Activated CD4-positive, alpha-beta T cell treated with anti-CD3 and anti-CD28 coated beads, Interleukin-2, Interleukin-4, amounts not matched to agents 100 ng/mL and 50 ng/mL, durations not matched to agents 16 hours and 8 hours (primary cell): ENCODE measurements around the gene LHB.

Source experiments
- DNase-seq: peaks from one replicate; pipeline ENCODE4 v3.0.0-alpha.2; 2020; ENCODE audit warnings: low spot score

The LHB gene

DNA sequence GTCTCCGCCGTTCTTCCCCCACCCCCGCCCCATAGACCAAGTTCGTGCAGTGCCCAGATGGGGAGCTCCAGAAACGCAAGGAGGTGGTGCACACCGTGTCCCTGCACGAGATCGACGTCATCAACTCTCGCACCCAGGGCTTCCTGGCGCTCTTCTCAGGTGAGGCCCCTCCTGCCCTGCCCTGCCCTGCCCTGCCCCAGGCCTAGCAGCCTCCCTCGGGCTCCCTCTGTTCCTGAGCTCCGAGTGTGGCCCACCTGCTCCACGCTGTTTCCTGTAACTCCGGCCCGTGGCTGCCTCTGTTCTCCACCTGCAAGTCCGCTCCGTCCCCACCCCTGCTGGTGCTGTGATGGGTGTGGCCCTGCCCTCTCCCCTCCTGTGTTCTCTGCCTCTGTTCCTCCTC, 6.4 kb downstream of the LHB start:
- no peak for DNase-seq

- DNase-seq, result no peak
Measured at GRCh38 chr19:49009828-49010227, 7.1 kb downstream of the LHB start.

- DNase-seq, result no peak
Measured at GRCh38 chr19:49006905-49007304, 10.0 kb downstream of the LHB start.

GRCh38 chr19:49004964-49005614, 11.8 kb downstream of the LHB start:
- DNase-seq, result no peak

DNA sequence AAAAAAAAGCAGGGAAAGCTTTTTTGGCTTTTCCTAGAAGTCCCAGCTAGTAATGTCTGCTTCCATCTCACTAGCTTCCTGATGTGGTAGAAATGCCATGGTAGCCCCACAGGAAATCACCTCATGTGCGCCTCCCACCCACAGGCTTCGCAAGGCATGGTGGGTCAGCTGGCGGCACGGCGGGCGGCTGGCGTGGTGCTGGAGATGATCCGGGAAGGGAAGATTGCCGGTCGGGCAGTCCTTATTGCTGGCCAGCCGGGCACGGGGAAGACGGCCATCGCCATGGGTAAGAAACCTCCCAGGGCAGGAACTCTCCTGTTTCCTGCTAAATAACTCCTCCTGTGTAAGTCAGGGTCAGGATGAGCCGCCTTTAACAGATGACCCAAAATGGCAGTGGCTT, 12.8 kb downstream of the LHB start:
- no peak for DNase-seq

GRCh38 chr19:48999481-49000325, 17.2 kb downstream of the LHB start:
- DNase-seq, result peak; percentile 73

DNA sequence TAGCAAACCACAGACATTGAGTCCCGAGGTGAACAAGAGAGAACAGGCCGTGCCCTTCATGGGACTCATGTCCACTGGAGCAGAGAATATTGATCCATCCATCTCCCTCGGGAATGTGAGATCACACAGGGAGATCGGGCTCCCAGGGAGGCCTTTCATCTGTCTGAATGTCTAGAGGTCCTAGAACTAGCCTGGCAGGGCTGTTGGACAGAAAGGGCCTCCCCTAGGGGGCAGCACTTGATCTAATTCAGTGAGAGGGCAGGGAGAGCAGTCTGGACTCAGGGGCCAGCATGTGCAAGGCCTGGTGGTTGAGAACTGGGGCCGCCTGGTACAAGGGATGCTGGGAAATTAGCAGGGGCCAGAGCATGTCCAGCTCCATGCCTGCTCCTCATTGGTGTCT, 18.9 kb downstream of the LHB start:
- DNase-seq, result peak; percentile 60

GRCh38 chr19:48994035-48994386, 22.9 kb downstream of the LHB start:
- no peak for DNase-seq

DNA sequence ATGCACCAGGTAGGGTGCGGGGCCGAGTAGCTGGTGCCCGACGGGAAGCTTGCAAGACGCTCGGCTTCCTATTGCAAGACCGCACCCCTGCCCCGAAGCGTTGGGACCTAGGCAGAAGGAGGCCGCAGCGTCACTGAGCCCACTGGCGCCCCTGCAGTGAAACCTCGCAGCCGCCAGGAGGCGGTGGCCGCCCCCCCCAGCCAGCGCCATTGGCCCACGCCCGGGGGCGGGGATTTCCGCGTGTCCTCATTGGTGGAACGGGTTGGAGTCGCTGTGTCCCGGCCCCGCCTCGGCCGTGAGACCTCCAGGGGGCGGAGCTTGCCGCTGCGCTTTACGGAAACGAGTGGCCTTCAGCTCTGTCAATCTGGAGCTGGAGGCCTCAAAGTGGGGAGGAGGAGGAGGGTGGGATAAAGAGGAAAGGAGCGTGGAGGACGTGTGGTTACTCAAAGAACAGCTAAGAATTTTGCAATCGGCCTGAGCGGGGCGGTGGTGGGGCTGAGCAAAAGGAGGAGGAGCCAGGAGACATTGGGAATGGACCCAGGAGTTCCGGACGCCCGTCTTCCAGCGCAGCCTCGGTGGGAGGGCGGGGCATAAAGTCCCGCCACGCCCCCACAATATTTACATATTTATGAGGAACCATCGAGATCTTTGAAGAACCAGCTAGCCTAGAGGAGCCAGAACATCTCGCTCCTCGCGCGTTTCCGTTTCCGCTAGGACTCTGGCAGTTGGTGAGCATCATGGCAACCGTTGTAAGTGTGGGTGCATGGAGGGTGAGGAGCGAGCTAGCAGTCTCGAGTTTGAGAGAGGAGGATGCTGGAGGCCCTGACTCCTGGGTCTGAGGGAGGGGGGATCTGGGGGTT, 23.5 kb downstream of the LHB start, which contains the start of the genes GYS1 and RUVBL2:
Gene GYS1 (minus strand): TSS at position 135 of the 860 bp plus-strand sequence. CDS start 197 bp downstream, outside the sequence.
Gene RUVBL2 (plus strand): TSS at position 713 of the 860 bp plus-strand sequence. CDS start 25 bp downstream, at position 738.
- DNase-seq, result peak; percentile 100

DNA sequence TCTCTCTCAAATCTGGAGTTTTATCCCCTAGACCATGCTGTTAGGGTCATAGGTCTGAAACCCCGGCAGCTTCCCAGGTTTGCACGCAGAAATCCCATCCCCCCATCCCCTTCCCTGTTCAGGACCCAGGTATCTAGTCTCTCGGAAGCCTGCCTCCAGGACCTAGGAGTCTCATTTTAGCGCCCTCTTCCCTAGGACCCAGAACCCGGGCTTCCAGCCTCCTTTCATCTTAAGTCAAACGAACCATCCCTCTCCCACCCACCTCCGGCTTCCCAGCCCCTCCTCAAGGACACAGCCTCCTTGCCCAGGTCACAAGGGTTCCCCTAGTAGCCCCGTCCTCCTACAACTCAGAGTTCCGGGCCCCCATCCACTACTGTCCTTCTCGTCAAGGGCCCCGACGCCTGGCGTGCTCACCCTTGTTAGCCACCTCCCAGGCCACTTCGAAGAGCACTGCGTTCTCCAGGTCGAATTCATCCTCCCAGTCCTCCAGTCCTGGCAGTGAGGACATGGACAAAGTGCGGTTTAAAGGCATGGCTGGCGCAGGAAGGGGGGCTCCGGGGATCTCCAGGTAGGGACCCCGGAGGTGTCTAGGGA, 24.2 kb downstream of the LHB start:
- no peak for DNase-seq

GRCh38 chr19:48991873-48992580, 24.9 kb downstream of the LHB start:
- DNase-seq, result no peak

DNA sequence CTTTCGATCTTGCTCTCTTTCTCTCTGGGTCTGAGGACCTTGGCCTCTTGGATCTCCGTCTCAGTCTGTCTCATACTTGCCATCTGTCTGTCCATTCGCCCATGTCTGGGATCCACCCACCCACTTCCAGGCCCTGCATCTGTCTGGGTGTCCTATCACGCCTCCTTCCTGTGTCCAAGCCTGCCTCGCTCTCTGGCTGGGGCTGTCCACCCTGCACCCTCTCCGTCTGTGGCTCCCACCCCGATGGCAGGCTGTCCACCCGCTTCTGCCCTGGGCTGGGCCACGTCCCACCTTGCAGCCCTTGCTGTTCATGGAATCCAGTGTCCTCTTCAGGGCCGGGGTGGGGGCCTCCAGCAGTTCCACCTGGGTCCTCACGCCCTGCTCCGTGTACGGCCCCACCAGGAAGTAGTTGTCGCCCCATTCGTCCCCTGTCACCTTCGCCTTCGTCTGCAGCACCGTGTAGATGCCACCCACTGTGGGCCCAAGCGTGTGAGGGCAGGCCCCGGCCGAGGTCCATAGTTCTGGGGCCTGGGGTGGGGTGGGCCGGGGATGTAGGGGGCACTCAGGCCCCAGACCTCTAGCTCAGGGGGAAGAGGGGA, 25.8 kb downstream of the LHB start:
- DNase-seq, result no peak

DNA sequence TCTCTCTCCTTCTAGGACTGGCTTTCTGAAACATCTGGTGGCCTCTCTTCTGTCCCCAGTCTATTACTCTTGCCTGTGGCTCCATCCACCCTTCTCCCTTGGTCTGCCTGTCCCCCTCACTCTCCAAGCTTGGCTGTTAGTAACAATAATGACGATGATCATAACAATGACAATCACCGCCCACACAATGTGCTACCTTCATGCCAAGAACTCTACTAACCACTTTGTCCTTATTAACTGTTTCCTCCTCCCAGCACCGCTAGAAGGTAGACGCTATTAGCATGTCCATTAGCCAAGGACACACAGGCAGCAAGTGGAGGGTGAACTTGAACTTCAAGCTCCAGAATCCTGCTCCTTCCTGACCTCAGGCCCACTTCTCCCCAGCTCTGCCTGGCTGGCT, 26.5 kb downstream of the LHB start:
- DNase-seq, result no peak

GRCh38 chr19:48989701-48990291, 27.1 kb downstream of the LHB start:
- DNase-seq, result no peak

- DNase-seq, result no peak
Measured at GRCh38 chr19:48988860-48989259, 28.0 kb downstream of the LHB start.

- no peak for DNase-seq
Measured at GRCh38 chr19:48988286-48988685, 28.6 kb downstream of the LHB start.

DNA sequence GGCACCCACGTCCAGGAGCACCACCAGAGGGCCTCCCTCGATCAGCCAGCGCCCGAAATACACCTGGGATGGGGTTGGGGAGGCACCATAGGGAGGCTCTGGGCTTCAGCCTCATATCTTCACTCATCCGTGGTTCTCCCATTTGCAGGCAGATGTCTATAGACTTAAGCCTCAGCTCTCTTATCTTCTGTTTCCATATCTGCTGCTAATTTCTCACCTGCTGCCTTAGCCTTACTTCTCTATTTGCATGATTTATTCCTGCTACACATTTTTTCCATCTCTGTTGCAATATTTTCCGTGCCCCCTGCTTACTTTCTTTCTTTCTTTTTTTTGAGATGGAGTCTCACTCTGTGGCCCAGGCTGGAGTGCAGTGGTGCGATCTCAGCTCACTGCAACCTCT, 29.6 kb downstream of the LHB start:
- no peak for DNase-seq

DNA sequence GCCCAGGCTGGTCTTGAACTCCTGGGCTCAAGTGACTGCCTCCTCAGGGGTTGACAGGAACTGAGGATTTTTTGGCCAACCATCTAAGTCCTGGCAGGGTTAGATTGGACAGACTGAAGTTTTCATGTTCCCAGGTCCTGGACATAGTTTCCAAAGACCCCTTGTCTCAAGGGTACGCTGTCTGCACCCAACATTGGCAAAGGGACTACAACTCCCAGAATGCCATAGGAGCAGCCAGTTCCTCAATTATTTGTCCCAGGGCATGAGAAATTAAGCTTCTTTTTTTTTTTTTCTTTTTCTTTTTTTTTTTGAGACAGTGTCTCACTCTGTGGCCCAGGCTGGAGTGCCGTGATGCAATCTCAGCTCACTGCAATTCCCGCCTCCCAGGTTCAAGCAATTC, 30.7 kb downstream of the LHB start:
- no peak for DNase-seq

DNA sequence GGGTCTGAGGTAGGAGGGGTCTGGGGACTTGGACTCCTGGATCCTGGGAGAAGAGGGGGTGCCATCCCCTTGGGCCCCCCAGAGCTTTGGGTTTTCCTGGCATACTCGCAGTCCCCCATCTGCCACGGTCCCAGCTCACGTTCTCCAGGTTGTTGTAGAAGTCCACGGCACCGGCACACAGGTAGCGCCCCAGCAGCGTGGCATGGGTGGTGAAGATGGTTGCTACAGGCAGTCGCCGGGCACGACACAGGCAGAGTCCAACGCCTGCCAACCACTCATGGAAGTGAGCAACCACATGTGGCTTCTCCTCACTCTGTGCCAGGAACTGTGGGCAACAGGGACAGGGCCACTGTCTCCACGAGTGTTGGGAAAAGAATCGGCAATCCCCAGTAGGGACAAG, 31.2 kb downstream of the LHB start:
- no peak for DNase-seq

DNA sequence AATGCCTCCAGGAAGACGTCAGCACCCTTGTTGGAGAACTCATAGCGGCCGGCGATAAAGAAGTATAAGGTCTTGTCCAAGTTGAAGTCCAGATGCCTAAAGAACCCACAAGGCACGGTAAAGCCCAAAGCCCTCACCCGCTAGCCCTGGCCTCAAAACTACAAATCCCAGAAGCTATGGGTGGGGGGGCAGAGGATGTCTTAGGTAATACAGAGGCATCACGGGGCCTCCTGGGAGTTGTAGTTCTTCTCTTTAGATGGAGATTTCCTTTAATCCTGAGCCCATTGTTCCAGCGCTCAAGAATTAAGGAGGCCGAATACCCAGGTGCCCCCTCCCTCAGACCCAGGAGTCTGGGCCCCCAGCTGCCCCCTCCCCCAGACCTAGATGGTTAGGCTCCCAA, 34.6 kb downstream of the LHB start:
- DNase-seq, result no peak

DNA sequence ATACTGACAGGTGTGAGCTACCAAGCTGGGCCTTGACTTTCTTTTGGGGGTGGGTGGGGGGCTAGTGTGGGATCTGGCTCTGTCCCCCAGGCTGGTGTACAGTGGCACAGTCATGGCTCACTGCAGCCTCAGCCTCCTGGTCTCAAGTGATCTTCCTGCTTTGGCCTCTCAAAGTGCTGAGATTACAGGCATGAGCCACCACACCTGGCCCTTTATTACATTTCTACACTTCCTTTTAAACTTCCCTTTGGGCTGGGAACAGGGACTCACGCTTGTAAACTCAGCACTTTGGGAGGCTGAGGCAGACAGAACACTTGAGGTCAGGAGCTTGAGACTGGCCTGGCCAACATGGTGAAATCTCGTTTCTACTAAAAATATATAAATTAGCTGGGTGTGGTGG, 39.8 kb downstream of the LHB start:
- no peak for DNase-seq
